Endothelial cell of umbilical vein (primary cell): ENCODE measurements around the gene FBXO27. TPM values are rescaled to one million over a fixed set of nuclear protein-coding genes. Genes with fewer than 3 reads are reported as not detected.

Experiments used
- BruUV-seq: library from RNA; stranded (reverse); fragments of 400-500 nt; replicated peaks from 2 replicates; lab custom pipeline; 2021; lab: Mats Ljungman, UMichigan
- CTCF ChIA-PET: fragments of 300-600, 350-600 bp; sonication (Branson Sonifier 250); formaldehyde crosslinking; loops from one replicate; lab custom pipeline; 2021; ENCODE audit warnings: antibody characterized with exemption, inconsistent platforms; lab: Charles Lee
- POLR2A ChIA-PET: fragments of 300-600, 350-600 bp; sonication (Branson Sonifier 250); formaldehyde crosslinking; loops from one replicate; lab custom pipeline; 2021; ENCODE audit warnings: antibody characterized with exemption, inconsistent platforms; lab: Charles Lee
- DNase-seq: peaks from one replicate; pipeline ENCODE4 v3.0.0-alpha.2; 2011; ENCODE audit warnings: low read depth, low spot score
- FAIRE-seq: peaks from 2 replicates; lab custom pipeline; 2011; peaks lifted over from hg19 to GRCh38; lab: Jason Lieb, UNC
- H2AFZ ChIP-seq: 2 replicates; pipeline ENCODE4 v1.6.0; 2012; ENCODE audit warnings: low read depth, low read length, control low read depth, inconsistent platforms
- H3K27ac ChIP-seq: 2 replicates; pipeline ENCODE4 v1.5.1; 2011; ENCODE audit warnings: low read depth, mild to moderate bottlenecking, control low read depth, low read length, moderate library complexity; ENCODE audit not compliant: insufficient read depth
- H3K27me3 ChIP-seq, 2 experiments: 2 replicates each; pipeline versions ENCODE4 v1.6.0 to v1.6.1; 2011; ENCODE audit warnings: low read length in 2 of 2, mixed read lengths in 1 of 2; ENCODE audit not compliant: control insufficient read depth in 2 of 2, insufficient read depth in 2 of 2
- H3K36me3 ChIP-seq, 2 experiments: 2 replicates in 1 of 2; 3 replicates in 1 of 2; pipeline ENCODE4 v1.5.1; 2011; ENCODE audit warnings: low read length in 2 of 2, mild to moderate bottlenecking in 1 of 2, moderate library complexity in 1 of 2; ENCODE audit not compliant: control insufficient read depth in 2 of 2, insufficient read depth in 2 of 2; ENCODE audit errors: extremely low read depth in 1 of 2
- H3K4me1 ChIP-seq: 3 replicates; pipeline ENCODE4 v1.5.1; 2011; ENCODE audit warnings: mild to moderate bottlenecking, low read length; ENCODE audit not compliant: control insufficient read depth, insufficient read depth; ENCODE audit errors: extremely low read depth
- H3K4me2 ChIP-seq: 2 replicates; pipeline ENCODE4 v1.6.1; 2011; ENCODE audit warnings: low read length, control low read depth, mixed read lengths; ENCODE audit not compliant: insufficient read depth
- H3K4me3 ChIP-seq, 3 experiments: fragments of 200-600 bp in 1 of 3; sonication (generic), shearing (Covaris generic) in 1 of 3; replicated peaks in 1 of 3; 2 replicates each; pipeline ENCODE4 v1.5.1; 2011 to 2016; ENCODE audit warnings: control low read depth in 3 of 3, low read length in 3 of 3, mild to moderate bottlenecking in 2 of 3, inconsistent platforms in 1 of 3, low read depth in 1 of 3, moderate library complexity in 1 of 3; ENCODE audit not compliant: insufficient read depth in 1 of 3
- H3K79me2 ChIP-seq: 2 replicates; pipeline ENCODE4 v1.6.0; 2012; ENCODE audit warnings: low read length, inconsistent platforms; ENCODE audit not compliant: control insufficient read depth, insufficient read depth
- H3K9ac ChIP-seq: replicated peaks from 2 replicates; pipeline ENCODE3; 2011; ENCODE audit warnings: low read length, control low read depth; ENCODE audit not compliant: insufficient read depth; ENCODE audit errors: extremely low read depth
- H3K9me1 ChIP-seq: replicated peaks from 3 replicates; pipeline ENCODE4 v1.6.0; 2011; ENCODE audit warnings: mild to moderate bottlenecking, low read length; ENCODE audit not compliant: control insufficient read depth, insufficient read depth; ENCODE audit errors: extremely low read depth
- H3K9me3 ChIP-seq: replicated peaks from 2 replicates; pipeline ENCODE4 v1.5.1; 2012; ENCODE audit warnings: low read length, inconsistent platforms; ENCODE audit not compliant: control insufficient read depth, insufficient read depth
- H4K20me1 ChIP-seq: replicated peaks from 2 replicates; pipeline ENCODE3; 2011; ENCODE audit warnings: mild to moderate bottlenecking, low read length; ENCODE audit not compliant: control insufficient read depth, insufficient read depth; ENCODE audit errors: extremely low read depth
- EZH2 ChIP-seq: IDR thresholded peaks from 2 replicates; pipeline ENCODE4 v1.6.1; 2012; ENCODE audit warnings: borderline replicate concordance, low read depth, mild to moderate bottlenecking, moderate library complexity, low read length, inconsistent platforms; ENCODE audit not compliant: severe bottlenecking
- FOS ChIP-seq: IDR thresholded peaks from 2 replicates; pipeline ENCODE4 v1.6.1; 2011; ENCODE audit warnings: mild to moderate bottlenecking, low read length, moderate library complexity, borderline replicate concordance; ENCODE audit not compliant: insufficient read depth
- GATA2 ChIP-seq: IDR thresholded peaks from 2 replicates; pipeline ENCODE4 v1.7.0; 2011; ENCODE audit warnings: low read depth, mild to moderate bottlenecking, moderate library complexity, mixed read lengths, low read length; ENCODE audit not compliant: insufficient read length, insufficient read depth
- JUN ChIP-seq: IDR thresholded peaks from 2 replicates; pipeline ENCODE4 v1.6.1; 2011; ENCODE audit warnings: borderline replicate concordance, low read depth; ENCODE audit not compliant: insufficient read length, insufficient read depth
- MYC ChIP-seq: IDR thresholded peaks from one replicate; pipeline ENCODE4 v1.6.1; 2011; ENCODE audit warnings: mild to moderate bottlenecking, low read depth, low read length
- POLR2A ChIP-seq: IDR thresholded peaks from 2 replicates; pipeline ENCODE4 v1.6.1; 2012; ENCODE audit warnings: low read depth, mild to moderate bottlenecking, control low read depth, low read length
- POLR2AphosphoS5 ChIP-seq: IDR thresholded peaks from 2 replicates; pipeline ENCODE4 v1.6.1; 2012; ENCODE audit warnings: low read depth, mild to moderate bottlenecking, control low read depth, low read length, moderate library complexity; ENCODE audit not compliant: insufficient read depth
- dilution Hi-C: fragments of 300-500 bp; cut with MboI; formaldehyde crosslinking; loops from one replicate; pipeline ENCODE4 v1.15.0; 2019; ENCODE audit warnings: low sequenced_read_pairs; ENCODE audit not compliant: extremely low pct_ligation_motif_present
- intact Hi-C: fragments of 100-400 bp; cut with micrococcal nuclease; formaldehyde crosslinking; loops from one replicate; pipeline ENCODE4 v1.10.0; 2022
- polyA plus RNA-seq, 4 experiments: library from polyadenylated mRNA; depleted of rRNA in 3 of 4; stranded (reverse) in 3 of 4; unstranded in 1 of 4; fragments of >200 nt; gene quantifications; 2 replicates each; pipeline versions ENCODE4 v1.2.1 to v1.2.3, GENCODE V29; 2011 to 2012; ENCODE audit warnings: missing spikeins in 1 of 4
- total RNA-seq: library from RNA; stranded (reverse); gene quantifications from 2 replicates; pipeline ENCODE4 v1.2.3, GENCODE V29; 2021
- TF ChIP-seq, protein P1 (sequence below): IDR thresholded peaks from 2 replicates; pipeline ENCODE4 v1.6.1; 2011; ENCODE audit not compliant: insufficient read depth, insufficient read length
- TF ChIP-seq, protein P2 (sequence below), 2 donors: IDR thresholded peaks; 1 replicate in 1 of 2; 2 replicates in 1 of 2; pipeline ENCODE4 v1.5.1; 2011; ENCODE audit warnings: low read length in 2 of 2, mild to moderate bottlenecking in 2 of 2, moderate library complexity in 2 of 2, control low read depth in 1 of 2, inconsistent platforms in 1 of 2, low read depth in 1 of 2; ENCODE audit not compliant: insufficient read depth in 1 of 2; ENCODE audit errors: extremely low read depth in 1 of 2

Gene FBXO27
- total and polyA plus RNA-seq, 2 donors (not counting 3 experiments of a cell fraction or from before 2014, with no cell fraction given) = 3.5 to 4.2 TPM

- ChIA-PET CTCF (no interaction called here), POLR2A (no interaction called here)
- FAIRE-seq = no peak
- no peaks in the 10 kb centered on the region for H3K9me1 ChIP-seq
- no peaks in the 10 kb centered on the region for H3K4me1 ChIP-seq
- no peak overlapping the region for H3K4me2 ChIP-seq
- intact Hi-C loops = no loop called here
- no TSS peak for BruUV-seq
- H3K27ac ChIP-seq = no peak overlapping the region
- no peak overlapping the region for H2AFZ ChIP-seq
- DNase-seq = no peak
- dilution Hi-C loops = no loop called here
- no peaks in the 10 kb centered on the region for H3K79me2 ChIP-seq
- TF ChIP-seq, protein P1, sequence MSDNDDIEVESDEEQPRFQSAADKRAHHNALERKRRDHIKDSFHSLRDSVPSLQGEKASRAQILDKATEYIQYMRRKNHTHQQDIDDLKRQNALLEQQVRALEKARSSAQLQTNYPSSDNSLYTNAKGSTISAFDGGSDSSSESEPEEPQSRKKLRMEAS = no peak
- TF ChIP-seq, protein P2, sequence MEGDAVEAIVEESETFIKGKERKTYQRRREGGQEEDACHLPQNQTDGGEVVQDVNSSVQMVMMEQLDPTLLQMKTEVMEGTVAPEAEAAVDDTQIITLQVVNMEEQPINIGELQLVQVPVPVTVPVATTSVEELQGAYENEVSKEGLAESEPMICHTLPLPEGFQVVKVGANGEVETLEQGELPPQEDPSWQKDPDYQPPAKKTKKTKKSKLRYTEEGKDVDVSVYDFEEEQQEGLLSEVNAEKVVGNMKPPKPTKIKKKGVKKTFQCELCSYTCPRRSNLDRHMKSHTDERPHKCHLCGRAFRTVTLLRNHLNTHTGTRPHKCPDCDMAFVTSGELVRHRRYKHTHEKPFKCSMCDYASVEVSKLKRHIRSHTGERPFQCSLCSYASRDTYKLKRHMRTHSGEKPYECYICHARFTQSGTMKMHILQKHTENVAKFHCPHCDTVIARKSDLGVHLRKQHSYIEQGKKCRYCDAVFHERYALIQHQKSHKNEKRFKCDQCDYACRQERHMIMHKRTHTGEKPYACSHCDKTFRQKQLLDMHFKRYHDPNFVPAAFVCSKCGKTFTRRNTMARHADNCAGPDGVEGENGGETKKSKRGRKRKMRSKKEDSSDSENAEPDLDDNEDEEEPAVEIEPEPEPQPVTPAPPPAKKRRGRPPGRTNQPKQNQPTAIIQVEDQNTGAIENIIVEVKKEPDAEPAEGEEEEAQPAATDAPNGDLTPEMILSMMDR (IDR thresholded peaks at IDR 0.05; ENCODE audit: extremely low read depth in 1 of 2, insufficient read depth in 1 of 2, low read depth in 1 of 2, low read length in 2 of 2) = no peak
- TF ChIP-seq GATA2 (no peak), EZH2 (no peak), POLR2A (no peak), FOS (no peak), JUN (no peak), MYC (no peak), POLR2AphosphoS5 (no peak)
- no peaks in the 10 kb centered on the region for H4K20me1 ChIP-seq
- no peaks in the 10 kb centered on the region for H3K9me3 ChIP-seq
- H3K9ac ChIP-seq = no peak overlapping the region
- H3K36me3 ChIP-seq = no peaks in the 10 kb centered on the region
- H3K27me3 ChIP-seq = peaks cover 0 to 2% of the 10 kb centered on the region in 2 experiments
- no peak overlapping the region for H3K4me3 ChIP-seq
These were observed 18.3 kb downstream of the FBXO27 start for GRCh38 chr19:39014037-39014436.
